Measurements from ENCODE around the gene TBC1D22A. TPM values are rescaled to one million over a fixed set of nuclear protein-coding genes. Genes with fewer than 3 reads are reported as not detected.

TBC1D22A gene
- total RNA-seq, 1 experiment from 2014 or later, result 20.9 TPM

GRCh38 chr22:47052236-47053012 is 290.0 kb downstream of the TBC1D22A start:
- no peak for TF ChIP-seq EGR1 (IDR thresholded peaks at IDR 0.05; ENCODE audit: low read depth)
- no peak for TF ChIP-seq ZFX (IDR thresholded peaks at IDR 0.05)
- no peak for TF ChIP-seq CBX3 (IDR thresholded peaks at IDR 0.05; ENCODE audit: low read depth)
- TF ChIP-seq POLR2A (IDR thresholded peaks at IDR 0.05; ENCODE audit: borderline replicate concordance, extremely low read depth, insufficient read depth, insufficient read length), result no peak
- no peak for TF ChIP-seq ATF3 (IDR thresholded peaks at IDR 0.05)
- no peak for TF ChIP-seq JUND (IDR thresholded peaks at IDR 0.05)
- TF ChIP-seq RAD21 (IDR thresholded peaks at IDR 0.05; ENCODE audit: low read depth), result no peak
- TF ChIP-seq POLR2AphosphoS5 (IDR thresholded peaks at IDR 0.05; ENCODE audit: low read depth, low read length), result no peak
- no peak for TF ChIP-seq FOSL1 (IDR thresholded peaks at IDR 0.05; ENCODE audit: low read depth)
- TF ChIP-seq CTCF (IDR thresholded peaks at IDR 0.05 in 2 of 3, conservative IDR thresholded peaks at IDR 0.05 in 1 of 3; ENCODE audit: borderline replicate concordance in 1 of 3, insufficient read depth in 1 of 3, low read depth in 2 of 3, low read length in 2 of 3), result no peak
- no peak for TF ChIP-seq ELF1 (IDR thresholded peaks at IDR 0.05; ENCODE audit: borderline replicate concordance, low read depth)
- TF ChIP-seq REST (IDR thresholded peaks at IDR 0.05; ENCODE audit: low read depth), result no peak
- TF ChIP-seq MAX (IDR thresholded peaks at IDR 0.05), result no peak
- no peak for TF ChIP-seq ZNF274 (IDR thresholded peaks at IDR 0.05; ENCODE audit: low read depth, low read length)
- TF ChIP-seq SRF (IDR thresholded peaks at IDR 0.05; ENCODE audit: low read depth), result no peak
- no peaks in the 10 kb centered on the region for H3K9me3 ChIP-seq (ENCODE audit: control insufficient read depth in 1 of 2, insufficient read depth in 1 of 2, low read depth in 1 of 2, low read length in 2 of 2)
- H3K4me1 ChIP-seq (ENCODE audit: control insufficient read depth in 1 of 2, insufficient read depth in 2 of 2, low read length in 2 of 2), result no peaks in the 10 kb centered on the region
- BruUV-seq (replicated peaks), result no TSS peak
- no peaks in the 10 kb centered on the region for H3K27me3 ChIP-seq (ENCODE audit: insufficient read depth, low read length)
- H3K9ac ChIP-seq (ENCODE audit: low read length), result no peak overlapping the region
- H3K36me3 ChIP-seq (ENCODE audit: control insufficient read depth in 1 of 2, insufficient read depth in 2 of 2, low read length in 2 of 2), result no peaks in the 10 kb centered on the region
- intact Hi-C loops (cut with micrococcal nuclease), result no loop called here
- no peak overlapping the region for H3K4me2 ChIP-seq (ENCODE audit: low read length)
- no peaks in the 10 kb centered on the region for H4K20me1 ChIP-seq (ENCODE audit: insufficient read depth)
- no peak overlapping the region for H2AFZ ChIP-seq (ENCODE audit: low read depth, low read length, poor library complexity, severe bottlenecking)
- ATAC-seq, result no peak
- CTCF ChIA-PET, result no interaction called here
- no peaks in the 10 kb centered on the region for H3K79me2 ChIP-seq (ENCODE audit: insufficient read depth, low read length)
- H3K27ac ChIP-seq (ENCODE audit: low read depth, low read length), result no peak overlapping the region
- RAD21 ChIA-PET (ENCODE audit: low non-redundant PET in 1 of 2, low total read pairs in 2 of 2, uncharacterized antibody in 2 of 2, unreplicated experiment in 2 of 2), result no interaction called here
- no peak overlapping the region for H3K4me3 ChIP-seq (replicated peaks in 1 of 2; ENCODE audit: low read depth in 1 of 2, low read length in 2 of 2)
- no peaks in the 10 kb centered on the region for H3K9me2 ChIP-seq (ENCODE audit: insufficient read depth)
- POLR2A ChIA-PET, result no interaction called here
- no peak for DNase-seq (ENCODE audit: low read depth, low spot score)
